Nephron progenitor cell (in vitro differentiated cells): ENCODE data around the gene PPP1R14C.

Source experiments
- DNase-seq: peaks from one replicate; pipeline ENCODE4 v3.0.0; 2021
- H3K27ac Mint-ChIP-seq: 2 replicates; pipeline ENCODE4 v1.8.0; 2021; ENCODE audit warnings: mild to moderate bottlenecking, moderate library complexity, mixed read lengths
- H3K27me3 Mint-ChIP-seq: 2 replicates; pipeline ENCODE4 v1.8.0; 2021; ENCODE audit warnings: mild to moderate bottlenecking, low read depth, mixed read lengths; ENCODE audit not compliant: poor library complexity
- H3K36me3 Mint-ChIP-seq: 2 replicates; pipeline ENCODE4 v1.8.0; 2021; ENCODE audit warnings: low read depth, mixed read lengths
- H3K4me1 Mint-ChIP-seq: 2 replicates; pipeline ENCODE4 v1.8.0; 2021; ENCODE audit warnings: mixed read lengths
- H3K4me3 Mint-ChIP-seq: 2 replicates; pipeline ENCODE4 v1.8.0; 2021; ENCODE audit warnings: mild to moderate bottlenecking, moderate library complexity, mixed read lengths
- H3K9me3 Mint-ChIP-seq: 2 replicates; pipeline ENCODE4 v1.8.0; 2021; ENCODE audit warnings: mild to moderate bottlenecking, moderate library complexity, mixed read lengths
- TF ChIP-seq, protein P1 (sequence below): fragments of 200-600 bp; sonication (generic); IDR thresholded peaks from 2 replicates; pipeline ENCODE4 v1.5.0; 2021; ENCODE audit warnings: antibody characterized with exemption

The PPP1R14C gene

DNA sequence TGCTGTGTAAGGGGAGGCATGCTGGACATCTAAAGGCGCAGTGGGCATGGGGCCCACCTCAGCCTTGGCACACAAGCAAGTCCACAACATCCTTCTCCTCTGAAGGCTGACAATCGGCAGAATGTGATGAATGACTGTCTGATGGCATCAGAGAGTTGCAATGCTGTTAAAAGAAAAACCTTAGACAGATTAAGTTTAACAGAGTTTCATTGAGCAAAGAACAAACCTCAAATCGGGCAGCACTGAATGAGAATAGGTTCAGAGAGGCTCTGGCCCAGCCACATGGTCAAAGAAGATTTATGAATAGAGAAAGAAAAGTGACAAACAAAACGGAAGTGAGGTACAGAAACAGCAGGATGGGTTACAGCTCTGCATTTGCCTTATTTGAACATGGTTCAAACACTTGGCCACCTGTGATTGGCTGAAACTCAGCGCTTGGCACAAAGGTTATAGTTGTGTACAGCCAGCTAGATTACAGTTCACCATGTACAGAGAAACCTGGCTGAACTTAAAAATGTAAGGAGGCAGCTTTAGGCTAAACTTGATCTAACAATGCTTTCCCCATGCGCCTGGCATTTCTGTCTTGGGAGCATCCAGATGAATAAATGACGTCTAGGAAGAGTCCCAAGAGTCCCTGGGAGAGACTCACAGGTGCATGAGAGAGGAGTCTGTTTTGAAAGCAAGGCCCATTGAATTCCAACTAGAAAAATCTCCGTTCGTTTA lies 127.6 kb downstream of the PPP1R14C start:
- peaks cover 70% of the 10 kb centered on the region for H3K4me1 Mint-ChIP-seq
- H3K27me3 Mint-ChIP-seq, result peaks cover 68% of the 10 kb centered on the region
- no peak for DNase-seq
- H3K36me3 Mint-ChIP-seq, result no peaks in the 10 kb centered on the region
- peaks cover 5% of the 10 kb centered on the region for H3K9me3 Mint-ChIP-seq
- TF ChIP-seq, protein P1, sequence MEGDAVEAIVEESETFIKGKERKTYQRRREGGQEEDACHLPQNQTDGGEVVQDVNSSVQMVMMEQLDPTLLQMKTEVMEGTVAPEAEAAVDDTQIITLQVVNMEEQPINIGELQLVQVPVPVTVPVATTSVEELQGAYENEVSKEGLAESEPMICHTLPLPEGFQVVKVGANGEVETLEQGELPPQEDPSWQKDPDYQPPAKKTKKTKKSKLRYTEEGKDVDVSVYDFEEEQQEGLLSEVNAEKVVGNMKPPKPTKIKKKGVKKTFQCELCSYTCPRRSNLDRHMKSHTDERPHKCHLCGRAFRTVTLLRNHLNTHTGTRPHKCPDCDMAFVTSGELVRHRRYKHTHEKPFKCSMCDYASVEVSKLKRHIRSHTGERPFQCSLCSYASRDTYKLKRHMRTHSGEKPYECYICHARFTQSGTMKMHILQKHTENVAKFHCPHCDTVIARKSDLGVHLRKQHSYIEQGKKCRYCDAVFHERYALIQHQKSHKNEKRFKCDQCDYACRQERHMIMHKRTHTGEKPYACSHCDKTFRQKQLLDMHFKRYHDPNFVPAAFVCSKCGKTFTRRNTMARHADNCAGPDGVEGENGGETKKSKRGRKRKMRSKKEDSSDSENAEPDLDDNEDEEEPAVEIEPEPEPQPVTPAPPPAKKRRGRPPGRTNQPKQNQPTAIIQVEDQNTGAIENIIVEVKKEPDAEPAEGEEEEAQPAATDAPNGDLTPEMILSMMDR, result no peak
- no peak overlapping the region for H3K4me3 Mint-ChIP-seq
- H3K27ac Mint-ChIP-seq, result no peak overlapping the region

DNA sequence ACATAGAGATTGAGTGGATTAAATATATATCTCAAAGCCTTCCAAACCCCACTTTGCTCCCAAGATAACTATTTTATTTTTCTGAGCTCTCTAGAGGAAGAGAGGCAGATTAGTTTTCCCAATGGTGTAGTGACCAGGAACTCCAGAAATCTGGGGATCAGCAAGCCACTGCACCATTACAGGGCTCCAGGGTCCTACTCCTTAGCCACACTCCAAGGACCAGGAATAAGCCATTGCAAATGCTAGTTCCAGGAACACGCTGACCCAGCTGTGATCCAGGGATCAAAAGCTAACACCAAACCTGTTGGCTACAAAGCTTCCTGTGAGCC lies 128.3 kb downstream of the PPP1R14C start:
- peaks cover 5% of the 10 kb centered on the region for H3K9me3 Mint-ChIP-seq
- H3K27me3 Mint-ChIP-seq, result peaks cover 73% of the 10 kb centered on the region
- no peak overlapping the region for H3K27ac Mint-ChIP-seq
- TF ChIP-seq, protein P1, result no peak
- H3K4me1 Mint-ChIP-seq, result peaks cover 72% of the 10 kb centered on the region
- no peaks in the 10 kb centered on the region for H3K36me3 Mint-ChIP-seq
- H3K4me3 Mint-ChIP-seq, result no peak overlapping the region
- DNase-seq, result no peak

DNA sequence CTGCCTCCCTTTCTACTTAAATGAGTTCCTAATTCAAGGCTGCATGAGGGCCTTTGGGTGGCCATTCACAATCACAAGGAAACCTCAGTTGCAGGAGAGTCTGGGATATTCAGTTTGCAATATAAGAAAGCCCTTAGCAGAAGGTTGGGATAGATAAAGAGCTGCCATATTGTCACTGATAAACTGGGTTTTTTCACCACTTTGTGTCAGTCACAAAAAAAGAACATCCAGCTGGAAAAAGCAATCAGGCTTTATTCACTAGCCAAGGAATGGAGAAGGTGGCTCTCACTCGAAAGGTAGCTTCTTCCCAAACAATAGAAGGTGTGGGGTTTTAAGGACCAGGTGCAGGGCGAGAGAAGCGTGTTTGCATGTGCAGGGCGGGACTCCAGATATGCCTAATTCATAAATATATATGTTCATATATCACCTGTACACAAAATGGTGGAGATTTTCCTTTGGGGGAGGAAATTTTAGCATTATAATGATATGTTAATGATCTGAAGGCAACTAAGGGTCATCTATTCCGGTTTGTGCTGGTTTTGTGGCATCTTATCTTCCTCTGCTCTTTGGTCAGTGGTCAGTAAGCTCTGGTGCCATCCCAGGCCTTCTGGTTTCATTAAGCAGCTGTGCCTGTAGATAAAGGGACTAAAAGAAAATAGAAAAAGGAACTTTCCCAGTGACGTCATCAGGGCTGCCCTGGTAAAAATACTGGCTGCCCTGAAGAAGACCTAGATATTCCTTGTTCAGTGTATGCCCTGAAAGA lies 128.8 kb downstream of the PPP1R14C start:
- Mint-ChIP-seq H3K27ac (no peak overlapping the region), H3K36me3 (no peaks in the 10 kb centered on the region), H3K9me3 (peaks cover 5% of the 10 kb centered on the region), H3K4me3 (no peak overlapping the region), H3K27me3 (peaks cover 78% of the 10 kb centered on the region), H3K4me1 (peaks cover 77% of the 10 kb centered on the region)
- TF ChIP-seq, protein P1, result no peak
- no peak for DNase-seq

GRCh38 chr6:150272264-150272975 lies 129.6 kb downstream of the PPP1R14C start:
- no peaks in the 10 kb centered on the region for H3K36me3 Mint-ChIP-seq
- H3K27ac Mint-ChIP-seq, result no peak overlapping the region
- TF ChIP-seq, protein P1, result no peak

DNA sequence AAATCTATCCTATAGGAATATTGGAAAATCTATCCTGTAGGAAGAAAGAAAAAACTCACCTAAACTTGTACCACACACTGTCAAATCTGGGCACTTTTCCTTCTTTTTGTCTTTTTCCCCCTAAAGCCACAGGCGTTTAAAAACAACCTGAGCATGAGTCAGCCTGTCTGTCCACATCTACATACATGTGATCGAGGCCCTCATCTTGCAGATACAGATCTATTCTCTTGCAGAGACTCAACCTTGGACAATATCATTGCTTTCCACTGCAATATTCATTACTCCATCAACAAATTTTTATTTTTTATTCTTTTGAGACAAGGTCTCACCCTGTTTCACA lies 130.1 kb downstream of the PPP1R14C start:
- TF ChIP-seq, protein P1, result no peak
- Mint-ChIP-seq H3K9me3 (peaks cover 5% of the 10 kb centered on the region), H3K4me1 (peaks cover 87% of the 10 kb centered on the region), H3K4me3 (no peak overlapping the region), H3K36me3 (no peaks in the 10 kb centered on the region), H3K27ac (no peak overlapping the region), H3K27me3 (peaks cover 74% of the 10 kb centered on the region)
- DNase-seq, result no peak

More at GRCh38 chr6:150272264-150272975, 129.6 kb downstream of the PPP1R14C start:
- Mint-ChIP-seq H3K27me3 (peaks cover 78% of the 10 kb centered on the region), H3K4me3 (no peak overlapping the region), H3K4me1 (peaks cover 85% of the 10 kb centered on the region), H3K9me3 (peaks cover 5% of the 10 kb centered on the region)
- DNase-seq, result no peak
